ENCODE results near the gene NUP153. TPM values are rescaled to one million over a fixed set of nuclear protein-coding genes. Genes with fewer than 3 reads are reported as not detected.
A peak's percentile ranks its signal among the peaks of the same experiment; 100 is the strongest.

The NUP153 gene
- total RNA-seq, 1 donor from 2014 or later = 48.2 TPM

DNA sequence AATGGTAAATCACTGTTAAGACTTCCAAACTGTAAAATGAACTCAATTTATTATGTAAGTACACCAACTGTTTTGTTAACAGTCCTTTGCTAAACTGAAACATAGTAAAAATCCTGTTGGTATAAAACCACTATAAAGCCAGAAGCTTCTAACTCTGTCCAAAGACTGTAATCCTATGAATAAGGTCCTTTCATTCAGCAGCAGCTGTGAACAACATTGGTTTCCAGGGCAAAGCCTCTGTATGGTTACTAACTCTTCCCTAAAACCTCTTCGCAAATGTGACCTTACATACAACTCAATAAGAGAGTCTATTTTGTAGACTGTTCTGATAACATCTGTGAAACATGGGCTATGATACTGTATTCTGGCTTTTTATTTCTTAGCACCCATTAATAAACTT lies 40.1 kb downstream of the NUP153 start:
- H3K27ac Mint-ChIP-seq = no peak overlapping the region
- no peak overlapping the region for H3K4me3 Mint-ChIP-seq
- H3K9me3 Mint-ChIP-seq = peaks cover 6% of the 10 kb centered on the region
- DNase-seq (ENCODE audit: low spot score in 2 of 2, unreplicated experiment in 2 of 2) = no peak
- no peaks in the 10 kb centered on the region for H3K27me3 Mint-ChIP-seq (ENCODE audit: low read depth)
- H3K36me3 Mint-ChIP-seq = peaks cover 59% of the 10 kb centered on the region
- TF ChIP-seq, protein P1, sequence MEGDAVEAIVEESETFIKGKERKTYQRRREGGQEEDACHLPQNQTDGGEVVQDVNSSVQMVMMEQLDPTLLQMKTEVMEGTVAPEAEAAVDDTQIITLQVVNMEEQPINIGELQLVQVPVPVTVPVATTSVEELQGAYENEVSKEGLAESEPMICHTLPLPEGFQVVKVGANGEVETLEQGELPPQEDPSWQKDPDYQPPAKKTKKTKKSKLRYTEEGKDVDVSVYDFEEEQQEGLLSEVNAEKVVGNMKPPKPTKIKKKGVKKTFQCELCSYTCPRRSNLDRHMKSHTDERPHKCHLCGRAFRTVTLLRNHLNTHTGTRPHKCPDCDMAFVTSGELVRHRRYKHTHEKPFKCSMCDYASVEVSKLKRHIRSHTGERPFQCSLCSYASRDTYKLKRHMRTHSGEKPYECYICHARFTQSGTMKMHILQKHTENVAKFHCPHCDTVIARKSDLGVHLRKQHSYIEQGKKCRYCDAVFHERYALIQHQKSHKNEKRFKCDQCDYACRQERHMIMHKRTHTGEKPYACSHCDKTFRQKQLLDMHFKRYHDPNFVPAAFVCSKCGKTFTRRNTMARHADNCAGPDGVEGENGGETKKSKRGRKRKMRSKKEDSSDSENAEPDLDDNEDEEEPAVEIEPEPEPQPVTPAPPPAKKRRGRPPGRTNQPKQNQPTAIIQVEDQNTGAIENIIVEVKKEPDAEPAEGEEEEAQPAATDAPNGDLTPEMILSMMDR (IDR thresholded peaks at IDR 0.05; ENCODE audit: unreplicated experiment) = no peak
- no peaks in the 10 kb centered on the region for H3K4me1 Mint-ChIP-seq

GRCh38 chr6:17665132-17665531 lies 41.6 kb downstream of the NUP153 start:
- no peak overlapping the region for H3K4me3 Mint-ChIP-seq
- H3K9me3 Mint-ChIP-seq = no peaks in the 10 kb centered on the region
- no peak for DNase-seq (ENCODE audit: low spot score in 2 of 2, unreplicated experiment in 2 of 2)
- H3K27ac Mint-ChIP-seq = no peak overlapping the region
- H3K36me3 Mint-ChIP-seq = peaks cover 58% of the 10 kb centered on the region
- TF ChIP-seq, protein P1 (IDR thresholded peaks at IDR 0.05; ENCODE audit: unreplicated experiment) = no peak
- H3K4me1 Mint-ChIP-seq = no peaks in the 10 kb centered on the region
- H3K27me3 Mint-ChIP-seq (ENCODE audit: low read depth) = no peaks in the 10 kb centered on the region

DNA sequence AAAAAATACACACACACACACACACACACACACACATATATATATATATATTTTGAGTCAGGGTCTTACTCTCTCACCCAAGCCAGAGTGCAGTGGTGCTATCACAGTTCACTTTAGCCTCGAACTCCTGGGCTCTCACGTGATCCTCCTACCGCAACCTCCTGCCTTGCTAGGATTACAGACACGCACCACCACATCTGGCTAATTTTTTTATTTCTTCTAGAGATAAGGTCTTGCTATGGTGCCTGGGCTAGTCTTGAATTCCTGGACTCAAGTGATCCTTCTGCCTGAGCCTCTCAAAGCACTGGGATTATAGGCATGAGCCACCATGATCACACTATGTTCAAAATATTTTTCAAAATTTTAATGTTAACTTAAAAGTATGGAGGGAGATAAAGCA lies 43.5 kb downstream of the NUP153 start:
- no peak for DNase-seq (ENCODE audit: low spot score in 2 of 2, unreplicated experiment in 2 of 2)
- TF ChIP-seq, protein P1 (IDR thresholded peaks at IDR 0.05; ENCODE audit: unreplicated experiment) = no peak
- peaks cover 57% of the 10 kb centered on the region for H3K36me3 Mint-ChIP-seq
- H3K27me3 Mint-ChIP-seq (ENCODE audit: low read depth) = no peaks in the 10 kb centered on the region
- H3K9me3 Mint-ChIP-seq = no peaks in the 10 kb centered on the region
- no peak overlapping the region for H3K4me3 Mint-ChIP-seq
- H3K4me1 Mint-ChIP-seq = no peaks in the 10 kb centered on the region
- no peak overlapping the region for H3K27ac Mint-ChIP-seq

DNA sequence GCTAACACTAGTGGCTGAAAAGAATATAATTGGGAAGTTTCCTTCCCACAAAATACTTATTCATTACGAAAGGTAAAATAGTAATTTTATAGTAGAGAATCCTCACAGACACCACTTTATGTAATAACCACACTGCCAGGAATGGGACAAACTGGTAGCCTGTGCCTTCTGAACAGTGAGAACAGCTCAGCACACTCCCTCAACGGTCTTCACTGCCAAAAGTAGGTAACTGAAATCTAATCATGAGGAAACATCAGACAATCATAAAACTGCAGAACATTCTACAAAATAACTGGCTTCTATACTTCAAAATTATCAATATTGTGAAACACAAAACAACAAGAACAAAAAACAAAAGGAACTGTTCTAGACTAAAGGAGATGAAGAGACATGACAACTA lies 44.1 kb downstream of the NUP153 start:
- no peak overlapping the region for H3K4me3 Mint-ChIP-seq
- no peaks in the 10 kb centered on the region for H3K9me3 Mint-ChIP-seq
- H3K4me1 Mint-ChIP-seq = no peaks in the 10 kb centered on the region
- H3K27ac Mint-ChIP-seq = peak overlapping the region; percentile 33
- H3K27me3 Mint-ChIP-seq (ENCODE audit: low read depth) = no peaks in the 10 kb centered on the region
- TF ChIP-seq, protein P1 (IDR thresholded peaks at IDR 0.05; ENCODE audit: unreplicated experiment) = no peak
- no peak for DNase-seq (ENCODE audit: low spot score in 2 of 2, unreplicated experiment in 2 of 2)
- H3K36me3 Mint-ChIP-seq = peaks cover 54% of the 10 kb centered on the region

DNA sequence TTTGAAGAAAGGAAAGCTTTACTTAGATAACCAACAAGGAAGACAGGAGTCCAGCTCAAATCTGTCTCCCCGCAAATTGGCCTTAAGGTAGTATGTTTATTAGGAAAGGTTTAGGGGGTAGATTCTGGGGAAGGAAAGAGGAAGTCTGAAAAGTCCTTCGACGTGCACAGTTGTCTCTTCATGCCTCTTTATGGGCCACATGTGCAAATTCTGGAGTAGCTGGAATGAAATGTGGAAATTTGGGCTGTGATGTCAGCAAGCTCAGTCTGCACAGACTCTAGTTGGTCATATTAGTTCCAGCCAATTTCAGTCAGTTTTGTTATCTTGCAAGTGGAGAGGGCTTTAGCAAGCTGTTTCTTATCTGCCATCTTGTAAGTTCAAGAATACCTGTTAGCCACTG lies 50.1 kb downstream of the NUP153 start:
- H3K4me1 Mint-ChIP-seq = peaks cover 2% of the 10 kb centered on the region
- no peak overlapping the region for H3K4me3 Mint-ChIP-seq
- TF ChIP-seq, protein P1 (IDR thresholded peaks at IDR 0.05; ENCODE audit: unreplicated experiment) = no peak
- H3K36me3 Mint-ChIP-seq = peaks cover 41% of the 10 kb centered on the region
- H3K27ac Mint-ChIP-seq = no peak overlapping the region
- H3K27me3 Mint-ChIP-seq (ENCODE audit: low read depth) = no peaks in the 10 kb centered on the region
- H3K9me3 Mint-ChIP-seq = no peaks in the 10 kb centered on the region
- DNase-seq (ENCODE audit: low spot score in 2 of 2, unreplicated experiment in 2 of 2) = no peak

- DNase-seq (ENCODE audit: low spot score in 2 of 2, unreplicated experiment in 2 of 2) = no peak
- peaks cover 37% of the 10 kb centered on the region for H3K36me3 Mint-ChIP-seq
- no peak overlapping the region for H3K4me3 Mint-ChIP-seq
- H3K9me3 Mint-ChIP-seq = no peaks in the 10 kb centered on the region
- H3K27me3 Mint-ChIP-seq (ENCODE audit: low read depth) = no peaks in the 10 kb centered on the region
- H3K27ac Mint-ChIP-seq = peak overlapping the region; percentile 11
- peaks cover 2% of the 10 kb centered on the region for H3K4me1 Mint-ChIP-seq
- TF ChIP-seq, protein P1 (IDR thresholded peaks at IDR 0.05; ENCODE audit: unreplicated experiment) = no peak
Observed at GRCh38 chr6:17656092-17656491, 50.6 kb downstream of the NUP153 start.
